GM12878 (cell line): ENCODE results near the gene SYNPR. TPM values are rescaled to one million over a fixed set of nuclear protein-coding genes. Genes with fewer than 3 reads are reported as not detected.

ENCODE experiments used
- ATAC-seq: fragments of 200-7000 bp; cut with Tn5 transposase; 3 replicates; pipeline ENCODE4 v1.9.1; 2020; ENCODE audit warnings: mild to moderate bottlenecking, moderate library complexity
- BruUV-seq: library from RNA; stranded (reverse); fragments of 400-500 nt; replicated peaks from 2 replicates; lab custom pipeline; 2021; lab: Mats Ljungman, UMichigan
- CTCF ChIA-PET: fragments of 300-600 bp; sonication (Branson Sonifier 250); formaldehyde crosslinking; extraction: SDS; loops from one replicate; lab custom pipeline; 2021; ENCODE audit warnings: inconsistent platforms; lab: Yijun Ruan, JAX
- POLR2A ChIA-PET: fragments of 350-600 bp; formaldehyde crosslinking; extraction: SDS; loops from one replicate; lab custom pipeline; 2021; ENCODE audit warnings: inconsistent platforms; lab: Charles Lee
- RAD21 ChIA-PET: fragments of 300-600 bp; sonication (Branson Sonifier 250); formaldehyde crosslinking; loops from one replicate; lab custom pipeline; 2023; ENCODE audit warnings: antibody characterized with exemption; ENCODE audit not compliant: unreplicated experiment; lab: Charles Lee
- SMC1A ChIA-PET: fragments of 300-600 bp; sonication (Branson Sonifier 250); formaldehyde crosslinking; loops from one replicate; lab custom pipeline; 2023; ENCODE audit not compliant: unreplicated experiment, uncharacterized antibody; lab: Charles Lee
- DNase-seq: peaks from one replicate; pipeline ENCODE4 v3.0.0-alpha.2; 2011; ENCODE audit warnings: low read depth, low spot score
- FAIRE-seq: peaks from 3 replicates; lab custom pipeline; 2011; peaks lifted over from hg19 to GRCh38; lab: Jason Lieb, UNC
- H2AFZ ChIP-seq: 2 replicates; pipeline ENCODE4 v1.6.0; 2011; ENCODE audit warnings: low read depth, low read length, control low read depth; ENCODE audit not compliant: control insufficient read depth
- H3K27ac ChIP-seq: 2 replicates; pipeline ENCODE4 v1.5.1; 2011; ENCODE audit warnings: control low read depth; ENCODE audit not compliant: control insufficient read depth, insufficient read depth
- H3K27me3 ChIP-seq, 2 experiments: replicated peaks in 1 of 2; 2 replicates each; pipeline versions ENCODE4 v1.6.0 to v1.6.1; 2011; ENCODE audit warnings: low read length in 1 of 2; ENCODE audit not compliant: control insufficient read depth in 2 of 2, insufficient read depth in 2 of 2
- H3K36me3 ChIP-seq, 2 experiments: 2 replicates each; pipeline ENCODE4 v1.5.1; 2011; ENCODE audit warnings: low read length in 1 of 2; ENCODE audit not compliant: control insufficient read depth in 2 of 2, insufficient read depth in 2 of 2
- H3K4me1 ChIP-seq: 2 replicates; pipeline ENCODE4 v1.6.1; 2011; ENCODE audit warnings: mild to moderate bottlenecking, low read length, moderate library complexity, mixed read lengths; ENCODE audit not compliant: control insufficient read depth, insufficient read depth
- H3K4me2 ChIP-seq: 2 replicates; pipeline ENCODE4 v1.6.0; 2011; ENCODE audit warnings: control low read depth; ENCODE audit not compliant: control insufficient read depth, insufficient read depth
- H3K4me3 ChIP-seq: fragments of 200-600 bp; sonication (generic); 2 replicates; pipeline ENCODE4 v1.5.1; 2016
- H3K79me2 ChIP-seq: 2 replicates; pipeline ENCODE4 v1.6.0; 2011; ENCODE audit warnings: low read length; ENCODE audit not compliant: control insufficient read depth, insufficient read depth
- H3K9ac ChIP-seq: 2 replicates; pipeline ENCODE4 v1.8.0; 2011; ENCODE audit warnings: low read length, control low read depth, mixed read lengths; ENCODE audit not compliant: control insufficient read depth, insufficient read depth
- H3K9me3 ChIP-seq: replicated peaks from 3 replicates; pipeline ENCODE4 v1.5.1; 2011; ENCODE audit warnings: mild to moderate bottlenecking, low read length; ENCODE audit not compliant: control insufficient read depth, insufficient read depth
- H4K20me1 ChIP-seq: 2 replicates; pipeline ENCODE4 v1.6.0; 2011; ENCODE audit not compliant: control insufficient read depth, insufficient read depth
- ASH2L ChIP-seq: fragments of 300-600, 200-600 bp; sonication (generic); IDR thresholded peaks from 2 replicates; pipeline ENCODE4 v1.6.1; 2017; ENCODE audit warnings: low read depth, mild to moderate bottlenecking, borderline replicate concordance
- CREM ChIP-seq: IDR thresholded peaks from 2 replicates; pipeline ENCODE4 v1.6.1; 2014; ENCODE audit warnings: antibody characterized with exemption, low read depth
- GATAD2B ChIP-seq: fragments of 450-650 bp; conservative IDR thresholded peaks from 2 replicates; pipeline ENCODE4 v1.6.1; 2017; ENCODE audit warnings: low read depth, mild to moderate bottlenecking, moderate library complexity
- MEF2A ChIP-seq: IDR thresholded peaks from 2 replicates; pipeline ENCODE4 v1.6.1; 2011; ENCODE audit warnings: low read depth, mild to moderate bottlenecking, low read length, moderate library complexity; ENCODE audit not compliant: insufficient read depth
- PAX5 ChIP-seq: IDR thresholded peaks from 2 replicates; pipeline ENCODE4 v1.6.1; 2011; ENCODE audit warnings: low read depth, low read length, borderline replicate concordance
- POLR2AphosphoS5 ChIP-seq: IDR thresholded peaks from 2 replicates; pipeline ENCODE4 v1.6.1; 2011; ENCODE audit warnings: mild to moderate bottlenecking, low read length, inconsistent platforms
- RAD21 ChIP-seq: IDR thresholded peaks from 2 replicates; pipeline ENCODE4 v1.6.1; 2011; ENCODE audit warnings: mild to moderate bottlenecking, low read depth, low read length, moderate library complexity; ENCODE audit not compliant: insufficient read depth
- RBBP5 ChIP-seq: fragments of 200-600 bp; sonication (generic); conservative IDR thresholded peaks from 2 replicates; pipeline ENCODE4 v1.6.1; 2016
- SIX5 ChIP-seq: IDR thresholded peaks from 2 replicates; pipeline ENCODE4 v1.6.1; 2011; ENCODE audit warnings: mild to moderate bottlenecking, low read depth, low read length, moderate library complexity; ENCODE audit not compliant: severe bottlenecking
- SMC3 ChIP-seq: IDR thresholded peaks from 2 replicates; pipeline ENCODE4 v1.6.1; 2011; ENCODE audit warnings: low read length, improper control_type of control experiment, borderline replicate concordance
- SUPT20H ChIP-seq: IDR thresholded peaks from 2 replicates; pipeline ENCODE4 v1.6.1; 2011; ENCODE audit warnings: low read depth, mild to moderate bottlenecking, low read length, moderate library complexity, borderline replicate concordance; ENCODE audit not compliant: control insufficient read depth
- TAF1 ChIP-seq: IDR thresholded peaks from 2 replicates; pipeline ENCODE4 v1.6.1; 2011; ENCODE audit warnings: mild to moderate bottlenecking, low read depth, low read length, borderline replicate concordance
- TBL1XR1 ChIP-seq: IDR thresholded peaks from 2 replicates; pipeline ENCODE4 v1.6.1; 2012; ENCODE audit warnings: low read depth, low read length, improper control_type of control experiment
- WRNIP1 ChIP-seq: IDR thresholded peaks from 2 replicates; pipeline ENCODE4 v1.6.1; 2011; ENCODE audit warnings: low read depth, low read length, improper control_type of control experiment, borderline replicate concordance
- WGBS: methylation state at CpG from one replicate; pipeline ENCODE4 v1.1.6; 2016; ENCODE audit warnings: low lambda C conversion rate; ENCODE audit not compliant: insufficient replicate concordance, insufficient coverage; ENCODE audit errors: missing lambda C conversion rate; 5-methylcytosine and 5-hydroxymethylcytosine counted together
- in situ Hi-C: fragments of 300-500 bp; cut with MboI; formaldehyde crosslinking; loops from 9 replicates; pipeline ENCODE4 v1.14.3; 2018; ENCODE audit warnings: mixed read lengths
- intact Hi-C: fragments of 100-400 bp; cut with micrococcal nuclease; formaldehyde crosslinking; loops from one replicate; pipeline ENCODE4 v1.14.2; 2022; ENCODE audit not compliant: unreplicated experiment
- polyA plus RNA-seq, 11 experiments: library from polyadenylated mRNA; depleted of rRNA in 4 of 11; unstranded in 6 of 11; stranded (reverse) in 5 of 11; fragments of >200 nt; fragmentation: Nextera tagmentation in 4 of 11; fragmentation: Illumina TruSeq in 1 of 11; extraction: Ambion mirVana in 4 of 11; extraction: Trizol in 1 of 11; gene quantifications; 1 replicate in 1 of 11; 2 replicates in 10 of 11; pipeline versions ENCODE4 v1.2.1 to v1.2.3, GENCODE V29; 2011 to 2016; ENCODE audit warnings: inconsistent platforms in 2 of 11, missing spikeins in 2 of 11, low read depth in 1 of 11
- total RNA-seq, 4 experiments: library from RNA; depleted of rRNA in 3 of 4; stranded (reverse); fragments of >200 nt in 3 of 4; fragmentation: Illumina TruSeq in 1 of 4; extraction: Trizol in 1 of 4; gene quantifications; 2 replicates each; pipeline versions ENCODE4 v1.2.1 to v1.2.3, GENCODE V29; 2013 to 2021
- TF ChIP-seq, protein P1 (sequence below): IDR thresholded peaks from 2 replicates; pipeline ENCODE4 v1.6.1; 2012; ENCODE audit warnings: low read depth, low read length, improper control_type of control experiment
- TF ChIP-seq, protein P2 (sequence below): IDR thresholded peaks from 2 replicates; pipeline ENCODE4 v1.6.1; 2012; ENCODE audit warnings: mild to moderate bottlenecking, low read depth, low read length

SYNPR gene
- total and polyA plus RNA-seq, 10 of the 15 experiments (the other 5 are each of a cell fraction or from before 2014, with no cell fraction given) = not detected

DNA sequence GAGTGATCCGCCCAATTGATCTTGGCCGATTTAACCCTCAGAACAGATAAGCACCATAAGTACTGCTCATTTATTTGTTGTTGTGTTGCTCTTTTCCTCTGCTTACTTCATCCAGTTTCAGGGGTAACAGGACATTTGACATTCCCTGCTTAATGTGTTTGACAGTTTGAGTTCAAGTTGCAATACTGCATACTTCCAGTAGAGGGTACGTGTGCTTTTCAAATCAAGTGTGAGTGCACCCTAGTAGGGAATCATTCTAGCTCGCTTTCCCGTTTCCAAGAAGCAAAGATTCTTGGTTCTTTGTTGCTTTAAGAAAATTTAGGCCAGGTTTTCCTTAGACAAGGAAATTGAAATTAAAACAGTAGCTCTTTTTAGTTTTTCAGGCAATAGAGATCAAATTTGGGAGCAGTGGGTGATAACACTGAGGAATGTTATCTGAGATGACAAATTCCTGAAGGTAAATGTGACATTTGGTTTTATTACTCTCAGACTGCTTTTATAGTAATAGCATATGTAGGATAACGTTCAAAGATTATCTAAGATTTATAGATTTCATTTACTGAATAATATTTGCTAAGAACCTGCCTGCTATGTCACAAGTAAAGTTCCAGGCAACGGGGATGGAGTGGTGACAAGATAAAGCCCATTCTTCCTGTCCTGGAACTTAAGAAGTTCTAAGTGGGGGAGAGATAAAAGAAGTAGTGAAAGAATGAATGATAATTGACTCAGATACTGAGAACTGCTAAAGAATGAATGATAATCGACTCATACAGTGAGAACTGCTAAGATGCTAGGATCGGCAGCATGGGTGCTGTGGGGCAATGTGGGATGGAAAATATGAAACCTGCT, 73.3 kb downstream of the SYNPR start:
- Histone ChIP-seq H3K36me3 (no peaks in the 10 kb centered on the region), H3K4me2 (no peak overlapping the region), H3K9me3 (no peaks in the 10 kb centered on the region), H3K27ac (no peak overlapping the region), H3K9ac (no peak overlapping the region), H3K79me2 (no peaks in the 10 kb centered on the region), H2AFZ (no peak overlapping the region), H4K20me1 (no peaks in the 10 kb centered on the region), H3K27me3 (no peaks in the 10 kb centered on the region), H3K4me1 (no peaks in the 10 kb centered on the region), H3K4me3 (no peak overlapping the region)
- ChIA-PET CTCF (interaction anchor here (0.6 to 5.0 kb wide), 23 partner anchors 10 to 712 kb away, joined by 3 to 144 read pairs (median 3); partner anchors contain the start of gene C3orf49), RAD21 (interaction anchor here (1.7 to 3.7 kb wide), 3 partner anchors 451 to 642 kb away, joined by 3 to 41 read pairs (median 6); partner anchors contain the start of gene C3orf49), POLR2A (no interaction called here), SMC1A (interaction anchor here (0.9 to 4.8 kb wide), 9 partner anchors 18 to 1133 kb away, joined by 3 to 53 read pairs (median 4); partner anchors contain the start of genes C3orf49 and PSMD6)
- peak; percentile 70 for FAIRE-seq
- peak; percentile 79 for ATAC-seq
- peak; percentile 1 for DNase-seq
- WGBS = 35% methylated on average over 9 of the region's 9 CpGs
- in situ Hi-C loops = loop anchor here (5.0 kb wide), 2 partner anchors 466 to 641 kb away; partner anchors contain the start of gene C3orf49
- no TSS peak for BruUV-seq
- intact Hi-C loops = loop anchor here (1.0 to 5.0 kb wide), 3 partner anchors 467 to 1131 kb away; no protein-coding TSS in a partner anchor
- TF ChIP-seq, protein P1, sequence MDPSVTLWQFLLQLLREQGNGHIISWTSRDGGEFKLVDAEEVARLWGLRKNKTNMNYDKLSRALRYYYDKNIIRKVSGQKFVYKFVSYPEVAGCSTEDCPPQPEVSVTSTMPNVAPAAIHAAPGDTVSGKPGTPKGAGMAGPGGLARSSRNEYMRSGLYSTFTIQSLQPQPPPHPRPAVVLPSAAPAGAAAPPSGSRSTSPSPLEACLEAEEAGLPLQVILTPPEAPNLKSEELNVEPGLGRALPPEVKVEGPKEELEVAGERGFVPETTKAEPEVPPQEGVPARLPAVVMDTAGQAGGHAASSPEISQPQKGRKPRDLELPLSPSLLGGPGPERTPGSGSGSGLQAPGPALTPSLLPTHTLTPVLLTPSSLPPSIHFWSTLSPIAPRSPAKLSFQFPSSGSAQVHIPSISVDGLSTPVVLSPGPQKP = no peak
- TF ChIP-seq RAD21 (peak; percentile 77), SIX5 (no peak), SMC3 (peak; percentile 76), TBL1XR1 (no peak), RBBP5 (no peak), TAF1 (no peak), PAX5 (no peak), GATAD2B (no peak), WRNIP1 (no peak), MEF2A (no peak), CREM (no peak), ASH2L (no peak), POLR2AphosphoS5 (no peak), SUPT20H (no peak)
- TF ChIP-seq, protein P2, sequence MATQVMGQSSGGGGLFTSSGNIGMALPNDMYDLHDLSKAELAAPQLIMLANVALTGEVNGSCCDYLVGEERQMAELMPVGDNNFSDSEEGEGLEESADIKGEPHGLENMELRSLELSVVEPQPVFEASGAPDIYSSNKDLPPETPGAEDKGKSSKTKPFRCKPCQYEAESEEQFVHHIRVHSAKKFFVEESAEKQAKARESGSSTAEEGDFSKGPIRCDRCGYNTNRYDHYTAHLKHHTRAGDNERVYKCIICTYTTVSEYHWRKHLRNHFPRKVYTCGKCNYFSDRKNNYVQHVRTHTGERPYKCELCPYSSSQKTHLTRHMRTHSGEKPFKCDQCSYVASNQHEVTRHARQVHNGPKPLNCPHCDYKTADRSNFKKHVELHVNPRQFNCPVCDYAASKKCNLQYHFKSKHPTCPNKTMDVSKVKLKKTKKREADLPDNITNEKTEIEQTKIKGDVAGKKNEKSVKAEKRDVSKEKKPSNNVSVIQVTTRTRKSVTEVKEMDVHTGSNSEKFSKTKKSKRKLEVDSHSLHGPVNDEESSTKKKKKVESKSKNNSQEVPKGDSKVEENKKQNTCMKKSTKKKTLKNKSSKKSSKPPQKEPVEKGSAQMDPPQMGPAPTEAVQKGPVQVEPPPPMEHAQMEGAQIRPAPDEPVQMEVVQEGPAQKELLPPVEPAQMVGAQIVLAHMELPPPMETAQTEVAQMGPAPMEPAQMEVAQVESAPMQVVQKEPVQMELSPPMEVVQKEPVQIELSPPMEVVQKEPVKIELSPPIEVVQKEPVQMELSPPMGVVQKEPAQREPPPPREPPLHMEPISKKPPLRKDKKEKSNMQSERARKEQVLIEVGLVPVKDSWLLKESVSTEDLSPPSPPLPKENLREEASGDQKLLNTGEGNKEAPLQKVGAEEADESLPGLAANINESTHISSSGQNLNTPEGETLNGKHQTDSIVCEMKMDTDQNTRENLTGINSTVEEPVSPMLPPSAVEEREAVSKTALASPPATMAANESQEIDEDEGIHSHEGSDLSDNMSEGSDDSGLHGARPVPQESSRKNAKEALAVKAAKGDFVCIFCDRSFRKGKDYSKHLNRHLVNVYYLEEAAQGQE = no peak
